Adrenal gland (tissue), 5 donors: Measurements from ENCODE around the gene SNX24.

Experiments used
- CTCF ChIP-seq, 6 experiments: fragments of 450-650 bp in 4 of 6; fragments of 200-600 bp in 2 of 6; sonication (generic) in 1 of 6; IDR thresholded peaks; 1 replicate in 5 of 6; 2 replicates in 1 of 6; pipeline versions ENCODE4 v1.5.1 to v1.8.0; 2016 to 2021; ENCODE audit warnings: antibody characterized with exemption in 6 of 6, mild to moderate bottlenecking in 2 of 6, moderate library complexity in 1 of 6
- POLR2A ChIP-seq, 2 donors: fragments of 450-650 bp; IDR thresholded peaks; one replicate each; pipeline ENCODE4 v1.6.1; 2017; ENCODE audit warnings: antibody characterized with exemption in 2 of 2, mild to moderate bottlenecking in 2 of 2, moderate library complexity in 1 of 2
- donor health status: DM: no; HTN: no; CAD: no.

DNA sequence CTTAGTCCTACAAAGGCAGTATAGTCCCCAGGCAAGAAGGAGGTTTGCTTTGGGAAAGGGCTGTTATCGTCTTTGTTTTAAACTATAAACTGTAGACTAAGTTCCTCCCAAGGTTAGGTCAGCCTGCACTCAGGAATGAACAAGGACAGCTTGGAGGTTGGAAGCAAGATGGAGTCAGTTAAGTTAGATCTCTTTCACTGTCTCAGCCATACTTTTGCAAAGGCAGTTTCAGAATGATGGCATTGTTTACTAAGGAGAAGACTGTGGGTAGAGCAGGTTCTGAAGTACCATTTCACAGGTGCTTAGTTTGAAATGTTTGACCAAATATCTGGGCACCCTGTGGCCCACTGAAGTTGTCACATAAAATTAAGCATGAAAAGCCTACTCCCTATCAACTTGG, 19.4 kb downstream of the SNX24 start:
- no peak for TF ChIP-seq CTCF (IDR thresholded peaks at IDR 0.05)
- no peak for TF ChIP-seq POLR2A (IDR thresholded peaks at IDR 0.05)
